HepG2 (cell line): ENCODE results near the gene TTC32. TPM values are rescaled to one million over a fixed set of nuclear protein-coding genes. Genes with fewer than 3 reads are reported as not detected.
A peak's percentile ranks its signal among the peaks of the same experiment; 100 is the strongest.

Experiments used
- ARNT2 ChIP-seq: sonication (generic); formaldehyde crosslinking; IDR thresholded peaks from 2 replicates; pipeline ENCODE4 v1.8.0; 2022; ENCODE audit warnings: mild to moderate bottlenecking, low read depth, missing genetic modification reagents, moderate library complexity
- BRD4 ChIP-seq: sonication (generic); formaldehyde crosslinking; IDR thresholded peaks from 2 replicates; pipeline ENCODE4 v1.4.0; 2020; ENCODE audit warnings: missing genetic modification reagents
- CAMTA2 ChIP-seq: sonication (generic); formaldehyde crosslinking; IDR thresholded peaks from 2 replicates; pipeline ENCODE4 v1.4.0; 2020; ENCODE audit warnings: mild to moderate bottlenecking, missing genetic modification reagents, borderline replicate concordance
- ISL2 ChIP-seq: sonication (generic); formaldehyde crosslinking; IDR thresholded peaks from 2 replicates; pipeline ENCODE4 v1.5.0; 2020; ENCODE audit warnings: missing genetic modification reagents
- MXD4 ChIP-seq: IDR thresholded peaks from 2 replicates; pipeline ENCODE4 v1.6.1; 2016; ENCODE audit warnings: mild to moderate bottlenecking, missing biosample characterization, missing genetic modification reagents
- SMC3 ChIP-seq: IDR thresholded peaks from 2 replicates; pipeline ENCODE4 v1.6.1; 2011; ENCODE audit warnings: low read length, improper control_type of control experiment
- ZFP1 ChIP-seq: IDR thresholded peaks from 2 replicates; pipeline ENCODE4 v1.6.1; 2016
- ZKSCAN1 ChIP-seq: fragments of 150-350 bp; IDR thresholded peaks from 2 replicates; pipeline ENCODE4 v1.6.1; 2014; ENCODE audit warnings: low read length
- ZNF260 ChIP-seq: sonication (generic); formaldehyde crosslinking; IDR thresholded peaks from 2 replicates; pipeline ENCODE4 v1.4.0; 2020; ENCODE audit warnings: missing genetic modification reagents, low read depth, mild to moderate bottlenecking, borderline replicate concordance
- ZNF564 ChIP-seq: sonication (generic); formaldehyde crosslinking; IDR thresholded peaks from 2 replicates; pipeline ENCODE4 v1.8.1; 2023; ENCODE audit warnings: mild to moderate bottlenecking, missing genetic modification reagents
- ZNF747 ChIP-seq: sonication (generic); formaldehyde crosslinking; IDR thresholded peaks from 2 replicates; pipeline ENCODE4 v1.8.1; 2023; ENCODE audit warnings: missing genetic modification reagents, mild to moderate bottlenecking, borderline replicate concordance
- polyA plus RNA-seq, 8 experiments: library from polyadenylated mRNA; depleted of rRNA in 3 of 8; stranded (reverse) in 7 of 8; unstranded in 1 of 8; fragments of >200 nt; fragmentation: Illumina TruSeq in 4 of 8; extraction: Trizol in 4 of 8; gene quantifications; 2 replicates each; pipeline versions ENCODE4 v1.2.1 to v1.2.3, GENCODE V29; 2011 to 2016; ENCODE audit warnings: low read depth in 4 of 8, missing spikeins in 1 of 8, mixed read lengths in 1 of 8; ENCODE audit not compliant: insufficient read depth in 1 of 8
- total RNA-seq, 5 experiments: library from RNA; depleted of rRNA; stranded (reverse); fragments of >200 nt; fragmentation: Illumina TruSeq; extraction: Trizol; gene quantifications; 2 replicates each; pipeline ENCODE4 v1.2.3, GENCODE V29; 2016; ENCODE audit warnings: low read depth in 1 of 5
- TF ChIP-seq, protein P1 (sequence below): sonication (generic); formaldehyde crosslinking; IDR thresholded peaks from 2 replicates; pipeline ENCODE4 v1.4.0; 2020; ENCODE audit warnings: mild to moderate bottlenecking, missing genetic modification reagents
- TF ChIP-seq, protein P2 (sequence below), 2 experiments: IDR thresholded peaks; 2 replicates each; pipeline ENCODE4 v1.6.1; 2011 to 2012; ENCODE audit warnings: low read length in 2 of 2, borderline replicate concordance in 1 of 2, low read depth in 1 of 2, mild to moderate bottlenecking in 1 of 2, moderate library complexity in 1 of 2
- TF ChIP-seq, protein P3 (sequence below): sonication (generic); formaldehyde crosslinking; IDR thresholded peaks from 2 replicates; pipeline ENCODE4 v1.4.0; 2020; ENCODE audit warnings: low read depth, mild to moderate bottlenecking, missing genetic modification reagents
- TF ChIP-seq, protein P4 (sequence below): sonication (generic); formaldehyde crosslinking; IDR thresholded peaks from 2 replicates; pipeline ENCODE4 v1.4.0; 2020; ENCODE audit warnings: mild to moderate bottlenecking, missing genetic modification reagents

TTC32 gene
- total and polyA plus RNA-seq, 2 of the 13 experiments (the other 11 are each of a cell fraction or from before 2014, with no cell fraction given), result 21.6 to 38.3 TPM

DNA sequence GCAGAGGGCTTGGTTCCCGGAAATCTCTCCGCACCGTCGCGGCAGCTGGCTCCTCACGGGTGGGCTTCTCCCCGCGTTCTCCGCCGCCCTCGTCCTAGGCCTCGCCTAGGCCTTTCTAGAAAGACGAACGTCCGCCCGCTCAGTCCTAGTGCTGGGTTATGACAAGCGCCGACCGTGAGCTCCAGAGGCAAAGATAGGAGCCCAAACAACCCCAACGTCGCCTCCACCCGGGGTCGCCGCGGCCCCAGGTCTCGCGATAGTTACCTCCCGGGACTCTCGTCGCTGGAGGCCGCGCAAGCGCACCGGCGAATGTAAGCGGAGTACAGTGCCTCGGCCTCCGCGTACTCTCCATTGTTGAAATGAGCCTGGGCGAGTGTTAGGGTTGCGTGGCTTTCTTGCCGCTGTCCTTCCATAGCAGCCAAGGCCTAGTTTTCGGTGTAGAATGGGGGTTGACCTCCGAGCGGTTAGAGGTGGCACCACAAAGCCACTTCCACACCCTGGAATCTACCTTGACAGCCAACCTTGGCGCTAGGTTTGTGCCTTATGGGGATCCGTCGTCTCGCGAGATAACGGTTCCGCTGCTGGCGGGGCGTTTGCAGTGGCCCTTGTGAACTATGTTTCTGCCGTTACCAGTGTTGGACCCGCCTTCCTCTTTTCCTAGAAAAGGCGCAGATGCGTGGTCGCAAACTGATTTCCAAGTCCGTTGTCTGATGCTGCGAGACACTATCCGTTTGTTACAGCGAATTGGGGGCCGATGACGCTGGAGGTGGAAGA lies at the start of gene TTC32 (continued):
- TF ChIP-seq ZNF564 (CRISPR knock-in tag) (peak; percentile 88; the same call in 1 of the 2 replicates), BRD4 (CRISPR knock-in tag) (peak; percentile 96), ZFP1 (peak; percentile 90; the same call in 1 of the 2 replicates), SMC3 (no peak), ZNF260 (CRISPR knock-in tag) (no peak), ZNF747 (CRISPR knock-in tag) (peak; percentile 70; the same call in 1 of the 2 replicates), ARNT2 (CRISPR knock-in tag) (peak; percentile 99), MXD4 (peak; percentile 82), ISL2 (CRISPR knock-in tag) (no peak; the same call in none of the 2 replicates), ZKSCAN1 (no peak), CAMTA2 (peak; percentile 79)
- TF ChIP-seq, protein P1, sequence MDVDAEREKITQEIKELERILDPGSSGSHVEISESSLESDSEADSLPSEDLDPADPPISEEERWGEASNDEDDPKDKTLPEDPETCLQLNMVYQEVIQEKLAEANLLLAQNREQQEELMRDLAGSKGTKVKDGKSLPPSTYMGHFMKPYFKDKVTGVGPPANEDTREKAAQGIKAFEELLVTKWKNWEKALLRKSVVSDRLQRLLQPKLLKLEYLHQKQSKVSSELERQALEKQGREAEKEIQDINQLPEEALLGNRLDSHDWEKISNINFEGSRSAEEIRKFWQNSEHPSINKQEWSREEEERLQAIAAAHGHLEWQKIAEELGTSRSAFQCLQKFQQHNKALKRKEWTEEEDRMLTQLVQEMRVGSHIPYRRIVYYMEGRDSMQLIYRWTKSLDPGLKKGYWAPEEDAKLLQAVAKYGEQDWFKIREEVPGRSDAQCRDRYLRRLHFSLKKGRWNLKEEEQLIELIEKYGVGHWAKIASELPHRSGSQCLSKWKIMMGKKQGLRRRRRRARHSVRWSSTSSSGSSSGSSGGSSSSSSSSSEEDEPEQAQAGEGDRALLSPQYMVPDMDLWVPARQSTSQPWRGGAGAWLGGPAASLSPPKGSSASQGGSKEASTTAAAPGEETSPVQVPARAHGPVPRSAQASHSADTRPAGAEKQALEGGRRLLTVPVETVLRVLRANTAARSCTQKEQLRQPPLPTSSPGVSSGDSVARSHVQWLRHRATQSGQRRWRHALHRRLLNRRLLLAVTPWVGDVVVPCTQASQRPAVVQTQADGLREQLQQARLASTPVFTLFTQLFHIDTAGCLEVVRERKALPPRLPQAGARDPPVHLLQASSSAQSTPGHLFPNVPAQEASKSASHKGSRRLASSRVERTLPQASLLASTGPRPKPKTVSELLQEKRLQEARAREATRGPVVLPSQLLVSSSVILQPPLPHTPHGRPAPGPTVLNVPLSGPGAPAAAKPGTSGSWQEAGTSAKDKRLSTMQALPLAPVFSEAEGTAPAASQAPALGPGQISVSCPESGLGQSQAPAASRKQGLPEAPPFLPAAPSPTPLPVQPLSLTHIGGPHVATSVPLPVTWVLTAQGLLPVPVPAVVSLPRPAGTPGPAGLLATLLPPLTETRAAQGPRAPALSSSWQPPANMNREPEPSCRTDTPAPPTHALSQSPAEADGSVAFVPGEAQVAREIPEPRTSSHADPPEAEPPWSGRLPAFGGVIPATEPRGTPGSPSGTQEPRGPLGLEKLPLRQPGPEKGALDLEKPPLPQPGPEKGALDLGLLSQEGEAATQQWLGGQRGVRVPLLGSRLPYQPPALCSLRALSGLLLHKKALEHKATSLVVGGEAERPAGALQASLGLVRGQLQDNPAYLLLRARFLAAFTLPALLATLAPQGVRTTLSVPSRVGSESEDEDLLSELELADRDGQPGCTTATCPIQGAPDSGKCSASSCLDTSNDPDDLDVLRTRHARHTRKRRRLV (CRISPR knock-in tag), result peak; percentile 48; the same call in 1 of the 2 replicates
- TF ChIP-seq, protein P2, sequence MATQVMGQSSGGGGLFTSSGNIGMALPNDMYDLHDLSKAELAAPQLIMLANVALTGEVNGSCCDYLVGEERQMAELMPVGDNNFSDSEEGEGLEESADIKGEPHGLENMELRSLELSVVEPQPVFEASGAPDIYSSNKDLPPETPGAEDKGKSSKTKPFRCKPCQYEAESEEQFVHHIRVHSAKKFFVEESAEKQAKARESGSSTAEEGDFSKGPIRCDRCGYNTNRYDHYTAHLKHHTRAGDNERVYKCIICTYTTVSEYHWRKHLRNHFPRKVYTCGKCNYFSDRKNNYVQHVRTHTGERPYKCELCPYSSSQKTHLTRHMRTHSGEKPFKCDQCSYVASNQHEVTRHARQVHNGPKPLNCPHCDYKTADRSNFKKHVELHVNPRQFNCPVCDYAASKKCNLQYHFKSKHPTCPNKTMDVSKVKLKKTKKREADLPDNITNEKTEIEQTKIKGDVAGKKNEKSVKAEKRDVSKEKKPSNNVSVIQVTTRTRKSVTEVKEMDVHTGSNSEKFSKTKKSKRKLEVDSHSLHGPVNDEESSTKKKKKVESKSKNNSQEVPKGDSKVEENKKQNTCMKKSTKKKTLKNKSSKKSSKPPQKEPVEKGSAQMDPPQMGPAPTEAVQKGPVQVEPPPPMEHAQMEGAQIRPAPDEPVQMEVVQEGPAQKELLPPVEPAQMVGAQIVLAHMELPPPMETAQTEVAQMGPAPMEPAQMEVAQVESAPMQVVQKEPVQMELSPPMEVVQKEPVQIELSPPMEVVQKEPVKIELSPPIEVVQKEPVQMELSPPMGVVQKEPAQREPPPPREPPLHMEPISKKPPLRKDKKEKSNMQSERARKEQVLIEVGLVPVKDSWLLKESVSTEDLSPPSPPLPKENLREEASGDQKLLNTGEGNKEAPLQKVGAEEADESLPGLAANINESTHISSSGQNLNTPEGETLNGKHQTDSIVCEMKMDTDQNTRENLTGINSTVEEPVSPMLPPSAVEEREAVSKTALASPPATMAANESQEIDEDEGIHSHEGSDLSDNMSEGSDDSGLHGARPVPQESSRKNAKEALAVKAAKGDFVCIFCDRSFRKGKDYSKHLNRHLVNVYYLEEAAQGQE (IDR thresholded peaks at IDR 0.05; ENCODE audit: borderline replicate concordance in 1 of 2, low read depth in 1 of 2, low read length in 2 of 2), result peak in 1 of 2 experiments; percentile 65; a peak in 1 of 4 replicates
- TF ChIP-seq, protein P3, sequence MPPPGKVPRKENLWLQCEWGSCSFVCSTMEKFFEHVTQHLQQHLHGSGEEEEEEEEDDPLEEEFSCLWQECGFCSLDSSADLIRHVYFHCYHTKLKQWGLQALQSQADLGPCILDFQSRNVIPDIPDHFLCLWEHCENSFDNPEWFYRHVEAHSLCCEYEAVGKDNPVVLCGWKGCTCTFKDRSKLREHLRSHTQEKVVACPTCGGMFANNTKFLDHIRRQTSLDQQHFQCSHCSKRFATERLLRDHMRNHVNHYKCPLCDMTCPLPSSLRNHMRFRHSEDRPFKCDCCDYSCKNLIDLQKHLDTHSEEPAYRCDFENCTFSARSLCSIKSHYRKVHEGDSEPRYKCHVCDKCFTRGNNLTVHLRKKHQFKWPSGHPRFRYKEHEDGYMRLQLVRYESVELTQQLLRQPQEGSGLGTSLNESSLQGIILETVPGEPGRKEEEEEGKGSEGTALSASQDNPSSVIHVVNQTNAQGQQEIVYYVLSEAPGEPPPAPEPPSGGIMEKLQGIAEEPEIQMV, result peak; percentile 67; the same call in 1 of the 2 replicates
- TF ChIP-seq, protein P4, sequence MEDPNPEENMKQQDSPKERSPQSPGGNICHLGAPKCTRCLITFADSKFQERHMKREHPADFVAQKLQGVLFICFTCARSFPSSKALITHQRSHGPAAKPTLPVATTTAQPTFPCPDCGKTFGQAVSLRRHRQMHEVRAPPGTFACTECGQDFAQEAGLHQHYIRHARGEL, result peak; percentile 1; the same call in 1 of the 2 replicates
